ENCODE results near the gene MREG.
A peak's percentile ranks its signal among the peaks of the same experiment; 100 is the strongest.

MREG gene

DNA sequence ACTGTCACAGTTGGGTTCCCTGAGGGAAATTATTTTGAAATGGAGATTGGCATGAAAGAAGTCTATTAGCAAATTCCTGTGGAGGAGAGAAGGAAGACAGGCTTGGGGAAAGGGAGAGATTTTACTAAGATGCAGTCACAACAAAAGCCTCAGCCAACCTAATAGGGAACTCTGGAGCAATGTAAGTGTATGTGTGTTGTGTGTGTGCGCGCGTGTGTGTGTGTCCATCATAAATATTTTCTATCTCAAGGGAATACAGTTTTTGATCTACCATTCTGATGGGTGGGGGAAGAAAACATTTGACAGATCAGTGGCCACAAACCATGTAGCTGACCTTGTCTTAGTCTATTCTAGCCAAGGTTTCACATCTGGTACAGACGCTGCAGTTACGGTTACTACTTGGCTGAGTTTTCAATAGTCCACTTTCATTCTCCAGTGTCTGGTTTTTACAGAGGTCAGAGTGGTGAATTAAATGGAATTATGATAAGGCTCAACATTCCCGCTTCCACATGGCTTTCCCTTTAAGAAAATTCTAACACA, 72.6 kb downstream of the MREG start:
- TF ChIP-seq NFIC (IDR thresholded peaks at IDR 0.05) (no peak), EP300 (IDR thresholded peaks at IDR 0.05; ENCODE audit: borderline replicate concordance) (no peak), TEAD4 (IDR thresholded peaks at IDR 0.05) (no peak)

DNA sequence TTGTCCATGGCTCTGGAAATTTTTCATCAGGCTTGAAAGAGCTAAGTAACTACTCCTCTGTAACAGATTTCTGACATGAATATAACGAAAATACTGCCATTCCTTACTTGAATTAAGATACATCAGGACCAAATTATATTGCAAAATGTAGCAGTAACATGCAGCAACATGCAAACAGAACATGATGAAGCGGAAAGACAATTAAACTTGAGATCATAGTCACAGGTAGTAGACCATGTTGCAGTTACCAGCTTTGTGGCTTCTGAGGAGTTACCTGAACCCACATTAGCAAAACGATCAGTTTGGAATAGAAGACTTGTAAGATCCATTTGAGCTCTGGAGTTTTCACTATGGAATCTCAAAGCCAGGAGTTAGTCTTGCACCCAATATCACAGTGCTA, 76.2 kb downstream of the MREG start:
- TF ChIP-seq, protein P1, sequence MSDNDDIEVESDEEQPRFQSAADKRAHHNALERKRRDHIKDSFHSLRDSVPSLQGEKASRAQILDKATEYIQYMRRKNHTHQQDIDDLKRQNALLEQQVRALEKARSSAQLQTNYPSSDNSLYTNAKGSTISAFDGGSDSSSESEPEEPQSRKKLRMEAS (IDR thresholded peaks at IDR 0.05), result no peak
- TF ChIP-seq, protein P2, sequence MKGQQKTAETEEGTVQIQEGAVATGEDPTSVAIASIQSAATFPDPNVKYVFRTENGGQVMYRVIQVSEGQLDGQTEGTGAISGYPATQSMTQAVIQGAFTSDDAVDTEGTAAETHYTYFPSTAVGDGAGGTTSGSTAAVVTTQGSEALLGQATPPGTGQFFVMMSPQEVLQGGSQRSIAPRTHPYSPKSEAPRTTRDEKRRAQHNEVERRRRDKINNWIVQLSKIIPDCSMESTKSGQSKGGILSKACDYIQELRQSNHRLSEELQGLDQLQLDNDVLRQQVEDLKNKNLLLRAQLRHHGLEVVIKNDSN (IDR thresholded peaks at IDR 0.05), result no peak
- TF ChIP-seq RAD21 (IDR thresholded peaks at IDR 0.05; ENCODE audit: low read depth) (no peak), TAF1 (IDR thresholded peaks at IDR 0.05; ENCODE audit: low read depth) (no peak), CREB1 (IDR thresholded peaks at IDR 0.05; ENCODE audit: low read depth) (no peak), CEBPB (IDR thresholded peaks at IDR 0.05) (no peak), EGR1 (IDR thresholded peaks at IDR 0.05) (no peak), EP300 (IDR thresholded peaks at IDR 0.05; ENCODE audit: borderline replicate concordance) (no peak), YY1 (IDR thresholded peaks at IDR 0.05; ENCODE audit: low read depth) (no peak), ZBTB7A (IDR thresholded peaks at IDR 0.05; ENCODE audit: low read depth) (no peak), TCF12 (IDR thresholded peaks at IDR 0.05; ENCODE audit: low read depth) (no peak), TEAD4 (IDR thresholded peaks at IDR 0.05) (no peak)
- TF ChIP-seq, protein P3, sequence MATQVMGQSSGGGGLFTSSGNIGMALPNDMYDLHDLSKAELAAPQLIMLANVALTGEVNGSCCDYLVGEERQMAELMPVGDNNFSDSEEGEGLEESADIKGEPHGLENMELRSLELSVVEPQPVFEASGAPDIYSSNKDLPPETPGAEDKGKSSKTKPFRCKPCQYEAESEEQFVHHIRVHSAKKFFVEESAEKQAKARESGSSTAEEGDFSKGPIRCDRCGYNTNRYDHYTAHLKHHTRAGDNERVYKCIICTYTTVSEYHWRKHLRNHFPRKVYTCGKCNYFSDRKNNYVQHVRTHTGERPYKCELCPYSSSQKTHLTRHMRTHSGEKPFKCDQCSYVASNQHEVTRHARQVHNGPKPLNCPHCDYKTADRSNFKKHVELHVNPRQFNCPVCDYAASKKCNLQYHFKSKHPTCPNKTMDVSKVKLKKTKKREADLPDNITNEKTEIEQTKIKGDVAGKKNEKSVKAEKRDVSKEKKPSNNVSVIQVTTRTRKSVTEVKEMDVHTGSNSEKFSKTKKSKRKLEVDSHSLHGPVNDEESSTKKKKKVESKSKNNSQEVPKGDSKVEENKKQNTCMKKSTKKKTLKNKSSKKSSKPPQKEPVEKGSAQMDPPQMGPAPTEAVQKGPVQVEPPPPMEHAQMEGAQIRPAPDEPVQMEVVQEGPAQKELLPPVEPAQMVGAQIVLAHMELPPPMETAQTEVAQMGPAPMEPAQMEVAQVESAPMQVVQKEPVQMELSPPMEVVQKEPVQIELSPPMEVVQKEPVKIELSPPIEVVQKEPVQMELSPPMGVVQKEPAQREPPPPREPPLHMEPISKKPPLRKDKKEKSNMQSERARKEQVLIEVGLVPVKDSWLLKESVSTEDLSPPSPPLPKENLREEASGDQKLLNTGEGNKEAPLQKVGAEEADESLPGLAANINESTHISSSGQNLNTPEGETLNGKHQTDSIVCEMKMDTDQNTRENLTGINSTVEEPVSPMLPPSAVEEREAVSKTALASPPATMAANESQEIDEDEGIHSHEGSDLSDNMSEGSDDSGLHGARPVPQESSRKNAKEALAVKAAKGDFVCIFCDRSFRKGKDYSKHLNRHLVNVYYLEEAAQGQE (IDR thresholded peaks at IDR 0.05; ENCODE audit: low read depth), result no peak

GRCh38 chr2:215933151-215933550, 80.2 kb downstream of the MREG start:
- TF ChIP-seq NFIC (IDR thresholded peaks at IDR 0.05) (no peak), ZBTB7A (IDR thresholded peaks at IDR 0.05; ENCODE audit: low read depth) (no peak), FOXM1 (IDR thresholded peaks at IDR 0.05; ENCODE audit: borderline replicate concordance, low read depth) (no peak), RAD21 (IDR thresholded peaks at IDR 0.05; ENCODE audit: low read depth) (no peak), EGR1 (IDR thresholded peaks at IDR 0.05) (no peak)
- TF ChIP-seq, protein P3 (IDR thresholded peaks at IDR 0.05; ENCODE audit: low read depth), result no peak
- TF ChIP-seq, protein P2 (IDR thresholded peaks at IDR 0.05), result no peak

GRCh38 chr2:215931256-215931903, 82.0 kb downstream of the MREG start:
- TF ChIP-seq TEAD4 (IDR thresholded peaks at IDR 0.05), result no peak
- peak; percentile 88 for TF ChIP-seq RAD21 (IDR thresholded peaks at IDR 0.05; ENCODE audit: low read depth)

DNA sequence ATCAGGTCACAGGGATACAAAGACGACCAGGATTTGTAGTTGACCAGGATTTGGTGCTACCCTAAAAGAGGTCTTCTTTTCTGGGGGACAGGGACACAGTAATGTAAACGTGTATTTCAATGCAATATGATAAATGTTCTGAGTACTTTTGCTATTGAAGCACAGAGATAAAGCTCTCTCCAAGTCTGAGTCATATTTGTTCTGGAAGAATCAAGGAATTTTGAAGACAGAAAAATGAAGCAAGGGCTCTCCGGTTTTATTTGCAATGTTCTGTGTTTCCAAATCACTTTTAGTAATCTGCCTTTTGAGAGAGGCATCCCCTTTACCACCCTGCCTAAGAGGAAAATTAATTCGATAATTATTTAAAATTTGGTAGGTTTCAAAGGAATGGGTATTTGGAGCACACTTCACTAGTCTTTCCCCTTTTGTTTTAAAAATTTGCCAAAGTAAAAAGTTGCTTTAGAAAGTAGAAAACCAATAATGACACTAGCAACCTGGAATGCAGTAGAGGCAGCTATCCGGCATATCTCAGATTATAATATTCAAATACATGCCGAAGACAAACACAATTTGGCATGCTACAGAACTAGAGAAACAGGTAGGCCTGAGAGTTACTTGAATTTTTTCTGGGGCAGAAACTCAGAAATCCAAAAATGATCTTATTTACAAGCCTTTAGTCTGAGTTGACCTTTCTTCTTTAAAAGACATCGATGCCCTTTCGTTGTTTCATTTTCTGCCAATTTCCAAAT, 82.7 kb downstream of the MREG start:
- TF ChIP-seq, protein P1 (IDR thresholded peaks at IDR 0.05), result no peak
- TF ChIP-seq EGR1 (IDR thresholded peaks at IDR 0.05) (no peak), EP300 (IDR thresholded peaks at IDR 0.05; ENCODE audit: borderline replicate concordance) (no peak), TCF12 (IDR thresholded peaks at IDR 0.05; ENCODE audit: low read depth) (no peak), RAD21 (IDR thresholded peaks at IDR 0.05; ENCODE audit: low read depth) (no peak), YY1 (IDR thresholded peaks at IDR 0.05; ENCODE audit: low read depth) (no peak)

DNA sequence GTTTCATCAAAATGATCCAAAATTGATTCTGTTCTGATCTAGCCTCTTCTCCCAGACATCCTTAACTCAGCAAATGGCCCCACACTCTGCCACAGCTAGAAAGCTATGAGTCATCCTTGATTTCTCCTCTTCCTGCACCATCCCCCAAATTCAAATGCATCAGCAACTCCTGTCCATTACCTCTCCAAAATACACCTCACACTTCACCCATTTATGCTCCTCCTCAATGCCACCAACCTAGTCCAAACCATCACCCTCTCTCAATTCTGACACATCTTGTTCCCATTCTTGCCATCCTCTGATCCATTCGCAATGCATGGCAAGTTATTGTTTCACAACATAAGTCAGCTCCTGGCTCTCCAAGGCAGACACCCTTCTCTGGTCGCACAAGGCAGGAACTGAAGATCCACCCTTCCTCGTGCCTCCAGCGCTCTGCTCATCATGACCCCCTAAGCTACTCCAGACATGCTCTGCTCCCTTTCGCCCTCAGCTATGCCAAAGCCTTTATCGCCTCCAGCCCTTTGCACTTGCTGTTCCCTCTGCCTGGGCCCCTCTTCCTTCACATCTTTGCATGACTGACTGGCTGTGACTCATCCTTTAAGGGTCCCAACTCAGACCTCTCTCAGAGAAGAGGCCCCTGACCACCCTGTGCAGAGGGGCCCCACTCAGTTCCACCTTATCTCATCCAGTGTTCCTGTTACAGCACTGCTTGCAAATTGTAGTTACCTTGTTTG, 83.6 kb downstream of the MREG start:
- TF ChIP-seq, protein P1 (IDR thresholded peaks at IDR 0.05), result no peak
- TF ChIP-seq, protein P2 (IDR thresholded peaks at IDR 0.05), result no peak
- no peak for TF ChIP-seq RAD21 (IDR thresholded peaks at IDR 0.05; ENCODE audit: low read depth)
- no peak for TF ChIP-seq EP300 (IDR thresholded peaks at IDR 0.05; ENCODE audit: borderline replicate concordance)
- no peak for TF ChIP-seq FOXM1 (IDR thresholded peaks at IDR 0.05; ENCODE audit: borderline replicate concordance, low read depth)
- TF ChIP-seq, protein P3 (IDR thresholded peaks at IDR 0.05; ENCODE audit: low read depth), result no peak
- TF ChIP-seq NFIC (IDR thresholded peaks at IDR 0.05), result no peak
- TF ChIP-seq CREB1 (IDR thresholded peaks at IDR 0.05; ENCODE audit: low read depth), result no peak
- TF ChIP-seq EGR1 (IDR thresholded peaks at IDR 0.05), result no peak
- no peak for TF ChIP-seq CEBPB (IDR thresholded peaks at IDR 0.05)
- no peak for TF ChIP-seq TCF12 (IDR thresholded peaks at IDR 0.05; ENCODE audit: low read depth)
- no peak for TF ChIP-seq YY1 (IDR thresholded peaks at IDR 0.05; ENCODE audit: low read depth)
